NOMO-1 treated with dmso at 0.1 percent for 144 hours (cell line): ENCODE measurements around the gene RNGTT.
"Not testable (repeated sequence)": the region's sequence is repeated elsewhere in the genome, so short reads cannot be mapped to it uniquely, and the experiment has no call there.

ENCODE experiments used
- DNase-seq: peaks from one replicate; lab custom pipeline; 2025; ENCODE audit not compliant: unreplicated experiment; lab: John Stamatoyannopoulos, UW

RNGTT gene

GRCh38 chr6:88823998-88824397, 139.4 kb downstream of the RNGTT start:
- DNase-seq, result no peak

GRCh38 chr6:88815491-88815890, 147.9 kb downstream of the RNGTT start:
- no peak for DNase-seq

GRCh38 chr6:88814909-88815308, 148.5 kb downstream of the RNGTT start:
- no peak for DNase-seq

- no peak for DNase-seq
These were observed 150.4 kb downstream of the RNGTT start for GRCh38 chr6:88813045-88813444.

- no peak for DNase-seq
These were observed 152.7 kb downstream of the RNGTT start for GRCh38 chr6:88810701-88811100.

DNA sequence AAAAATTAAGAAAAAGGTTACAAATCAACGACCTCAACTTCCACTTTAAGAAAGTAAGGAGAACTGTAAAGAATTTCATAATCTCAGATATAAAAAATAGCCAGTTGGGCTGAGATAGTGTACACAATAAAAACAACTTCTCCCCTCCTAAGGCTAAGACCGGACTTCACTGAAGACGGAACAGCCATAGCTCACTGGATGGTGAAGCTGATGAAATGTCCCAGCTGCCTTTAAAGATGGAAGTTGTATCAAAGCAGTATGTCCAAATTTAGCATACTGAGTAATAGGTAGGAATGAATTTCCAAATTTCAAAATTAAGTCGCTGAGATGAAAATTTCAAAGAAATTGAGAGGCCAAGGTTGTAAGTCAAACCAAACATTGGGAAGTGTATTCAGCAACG, 153.3 kb downstream of the RNGTT start:
- no peak for DNase-seq

DNA sequence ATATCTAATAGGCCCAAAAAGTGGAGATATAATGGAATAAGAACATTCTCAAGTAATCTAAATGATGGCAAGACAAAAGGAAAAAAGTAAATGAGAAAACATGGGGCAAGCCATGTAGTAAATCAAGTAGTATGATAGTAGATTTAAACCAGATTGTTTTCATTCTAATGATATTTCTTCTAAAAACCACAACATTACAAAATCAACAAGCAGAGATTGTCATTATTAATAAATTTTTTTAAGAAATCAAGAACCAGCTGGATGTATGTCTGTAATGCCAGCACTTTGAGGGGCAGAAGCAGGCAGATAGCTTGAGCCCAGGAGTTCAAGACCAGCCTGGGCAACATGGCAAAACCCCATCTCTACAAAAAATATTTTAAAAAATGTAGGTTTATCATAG, 155.0 kb downstream of the RNGTT start:
- no peak for DNase-seq

- no peak for DNase-seq
These were observed 155.8 kb downstream of the RNGTT start for GRCh38 chr6:88807622-88808021.

DNA sequence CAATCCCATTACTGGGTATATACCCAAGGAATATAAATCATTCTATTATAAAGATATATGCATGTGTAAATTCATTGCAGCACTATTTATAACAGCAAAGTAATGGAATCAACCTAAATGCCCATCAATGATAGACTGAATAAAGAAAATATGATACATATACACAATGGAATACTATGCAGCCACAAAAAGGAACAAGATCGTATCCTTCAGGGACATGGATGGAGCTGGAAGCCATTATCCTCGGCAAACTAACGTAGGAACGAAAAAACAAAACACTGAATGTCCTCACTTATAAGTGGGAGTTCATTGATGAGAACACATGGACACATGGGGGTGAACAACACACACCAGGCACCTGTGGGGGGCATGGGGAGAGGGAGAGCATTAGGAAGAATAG, 156.7 kb downstream of the RNGTT start:
- DNase-seq, result no peak

GRCh38 chr6:88804701-88805100, 158.7 kb downstream of the RNGTT start:
- DNase-seq, result no peak

GRCh38 chr6:88785478-88785877, 177.9 kb downstream of the RNGTT start:
- no peak for DNase-seq

- no peak for DNase-seq
These were observed 182.6 kb downstream of the RNGTT start for GRCh38 chr6:88780714-88781389.

- DNase-seq, result no peak
These were observed 187.4 kb downstream of the RNGTT start for GRCh38 chr6:88775866-88776571.

GRCh38 chr6:88768114-88768513, 195.3 kb downstream of the RNGTT start:
- not testable (repeated sequence) for DNase-seq

- no peak for DNase-seq
These were observed 199.3 kb downstream of the RNGTT start for GRCh38 chr6:88764081-88764480.

- DNase-seq, result no peak
These were observed 200.3 kb downstream of the RNGTT start for GRCh38 chr6:88763160-88763559.

- DNase-seq, result no peak
These were observed 202.0 kb downstream of the RNGTT start for GRCh38 chr6:88761237-88762031.

DNA sequence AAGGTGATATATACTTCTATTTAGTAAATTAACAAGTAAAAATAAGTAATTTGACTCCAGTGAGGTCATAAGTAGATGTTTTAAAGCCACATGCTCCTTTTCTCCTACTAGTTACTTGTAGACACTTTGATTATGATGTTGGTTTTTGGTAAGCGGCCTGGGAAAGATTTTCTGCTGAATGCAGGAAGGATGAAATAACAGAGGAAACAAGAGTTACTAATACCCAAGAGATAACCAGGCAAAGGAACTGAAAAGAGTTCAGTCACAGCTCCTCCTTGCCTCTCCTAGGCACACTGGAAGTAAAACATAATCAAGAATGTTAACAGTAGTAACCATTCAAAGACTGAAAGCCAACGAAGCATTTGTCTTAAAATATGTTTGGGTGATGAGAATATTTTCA, 203.3 kb downstream of the RNGTT start:
- no peak for DNase-seq

GRCh38 chr6:88750936-88751335, 212.5 kb downstream of the RNGTT start:
- no peak for DNase-seq

DNA sequence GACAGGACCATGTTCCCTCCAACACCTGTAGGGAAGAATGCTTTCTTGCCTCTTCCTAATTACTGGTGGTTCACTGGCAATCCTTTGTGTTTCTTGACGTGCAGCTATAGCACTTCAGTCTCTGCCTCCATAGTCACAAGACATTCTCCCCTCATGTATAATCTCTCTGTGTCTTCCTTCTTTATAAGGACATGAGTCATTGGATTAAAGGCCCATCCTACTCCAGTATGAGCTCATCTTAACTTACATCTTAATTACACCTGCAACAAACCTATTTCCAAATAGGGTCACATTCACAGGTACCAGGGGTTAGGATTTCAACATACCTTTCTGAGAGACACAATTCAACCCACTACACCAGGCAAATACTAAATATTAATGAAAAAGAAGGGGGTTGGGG, 213.6 kb downstream of the RNGTT start:
- no peak for DNase-seq

DNA sequence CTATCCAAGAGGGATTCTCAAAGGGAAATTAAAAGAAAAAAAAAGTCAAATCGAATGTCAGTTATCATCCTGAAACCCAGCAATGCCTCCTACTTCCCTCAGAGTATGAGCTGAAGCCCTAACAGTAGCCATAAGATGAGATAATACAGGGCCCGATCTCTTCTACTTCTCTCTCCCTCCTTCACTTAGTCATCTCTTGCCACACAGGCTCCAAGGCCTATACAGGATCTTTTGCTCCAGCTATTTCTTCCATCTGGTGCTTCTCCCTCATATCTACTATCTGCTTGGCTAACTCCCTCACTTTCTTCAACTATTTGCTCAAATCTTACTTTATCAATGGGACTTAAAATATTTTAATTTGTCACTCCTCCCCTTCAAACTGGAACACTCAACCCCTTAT, 215.3 kb downstream of the RNGTT start:
- no peak for DNase-seq

- no peak for DNase-seq
These were observed 221.5 kb downstream of the RNGTT start for GRCh38 chr6:88741939-88742338.
